Sigmoid colon (tissue), 7 donors: Measurements from ENCODE around the gene PGLYRP4. TPM values are rescaled to one million over a fixed set of nuclear protein-coding genes. Genes with fewer than 3 reads are reported as not detected.

Experiments used
- DNase-seq: peaks from one replicate; pipeline ENCODE4 v3.0.0-alpha.2; 2019
- H3K27ac ChIP-seq, 4 donors: fragments of 200-600 bp; sonication (generic); one replicate each; pipeline ENCODE4 v1.5.1; 2016 to 2019; ENCODE audit warnings: mild to moderate bottlenecking in 1 of 4
- H3K27me3 ChIP-seq, 3 donors: fragments of 200-600 bp; sonication (generic); one replicate each; pipeline ENCODE4 v1.5.1; 2019; ENCODE audit warnings: mild to moderate bottlenecking in 1 of 3
- H3K36me3 ChIP-seq, 4 donors: fragments of 200-600 bp; sonication (generic); one replicate each; pipeline ENCODE4 v1.5.1; 2016 to 2019
- H3K4me1 ChIP-seq, 4 donors: fragments of 200-600 bp; sonication (generic); one replicate each; pipeline ENCODE4 v1.5.1; 2017 to 2019
- H3K4me3 ChIP-seq, 4 donors: fragments of 200-600 bp; sonication (generic); one replicate each; pipeline ENCODE4 v1.5.1; 2017 to 2019; ENCODE audit warnings: mild to moderate bottlenecking in 2 of 4, moderate library complexity in 1 of 4
- H3K9me3 ChIP-seq, 4 donors: fragments of 200-600 bp in 3 of 4; sonication (generic) in 3 of 4; one replicate each; pipeline versions ENCODE4 v1.5.1 to v1.6.1; 2013 to 2019
- EP300 ChIP-seq, 4 donors: sonication (generic); formaldehyde crosslinking; IDR thresholded peaks; one replicate each; pipeline ENCODE4 v1.6.1; 2017; ENCODE audit warnings: antibody characterized with exemption in 4 of 4
- POLR2A ChIP-seq, 2 donors: fragments of 450-650 bp; IDR thresholded peaks; one replicate each; pipeline ENCODE4 v1.6.1; 2016; ENCODE audit warnings: antibody characterized with exemption in 2 of 2, mild to moderate bottlenecking in 2 of 2, moderate library complexity in 2 of 2
- POLR2AphosphoS5 ChIP-seq, 4 donors: sonication (generic); formaldehyde crosslinking; IDR thresholded peaks; one replicate each; pipeline ENCODE4 v1.6.1; 2017; ENCODE audit warnings: antibody characterized with exemption in 4 of 4
- WGBS, 2 donors: extraction: QIAGEN DNeasy Blood & Tissue Kit; methylation state at CpG; one replicate each; pipeline ENCODE4 v1.1.7; 2013; 5-methylcytosine and 5-hydroxymethylcytosine counted together
- intact Hi-C: fragments of 100-400 bp; cut with DNase I; formaldehyde crosslinking; loops from one replicate; pipeline ENCODE4 v1.15.1; 2023
- polyA plus RNA-seq, 3 donors: library from polyadenylated mRNA; stranded (reverse); fragments of 200-250 nt; gene quantifications; one replicate each; pipeline ENCODE4 v1.2.3, GENCODE V29; 2013
- total RNA-seq, 4 donors: library from RNA; depleted of rRNA; stranded (reverse); fragments of >200 nt; gene quantifications; one replicate each; pipeline ENCODE4 v1.1.0, GENCODE V29; 2016
- TF ChIP-seq, protein P1 (sequence below), 4 experiments: fragments of 450-650 bp in 3 of 4; fragments of 200-600 bp in 1 of 4; IDR thresholded peaks; one replicate each; pipeline ENCODE4 v1.5.1; 2016 to 2019; ENCODE audit warnings: antibody characterized with exemption in 4 of 4, mild to moderate bottlenecking in 3 of 4, moderate library complexity in 2 of 4
- donor health status: healthy with polysubstance abuse.
- donor health status: Bipolar disorder and iron deficiency.
- donor health status: healthy.

PGLYRP4 gene
- total and polyA plus RNA-seq, 7 donors = 1.1 TPM; not detected in 6

DNA sequence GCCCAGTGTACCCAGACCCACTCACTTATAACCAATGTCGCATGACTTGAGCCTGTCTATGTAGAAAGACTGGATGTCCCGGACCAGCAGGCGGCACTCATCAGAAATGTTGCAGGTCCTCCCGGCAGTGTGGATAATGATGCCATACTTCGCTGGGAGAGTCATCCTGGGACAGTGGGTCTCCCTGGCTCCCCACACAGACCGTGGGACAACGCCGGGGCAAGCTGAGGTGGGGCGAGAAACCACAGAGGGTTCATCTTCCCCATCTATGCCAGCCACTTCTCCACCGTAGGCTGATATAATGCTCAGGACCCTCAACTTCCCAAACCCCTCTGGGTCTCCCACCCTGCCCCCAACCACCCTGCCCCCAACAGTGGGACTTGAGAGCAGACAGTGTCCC lies 8.3 kb downstream of the PGLYRP4 start:
- 85 to 96% methylated on average over 10 of the region's 10 CpGs for WGBS, 2 donors
- no peaks in the 10 kb centered on the region for H3K9me3 ChIP-seq
- H3K36me3 ChIP-seq = no peaks in the 10 kb centered on the region
- intact Hi-C loops = no loop called here
- TF ChIP-seq EP300 (IDR thresholded peaks at IDR 0.05) (no peak), POLR2A (IDR thresholded peaks at IDR 0.05) (no peak), POLR2AphosphoS5 (IDR thresholded peaks at IDR 0.05) (no peak)
- TF ChIP-seq, protein P1, sequence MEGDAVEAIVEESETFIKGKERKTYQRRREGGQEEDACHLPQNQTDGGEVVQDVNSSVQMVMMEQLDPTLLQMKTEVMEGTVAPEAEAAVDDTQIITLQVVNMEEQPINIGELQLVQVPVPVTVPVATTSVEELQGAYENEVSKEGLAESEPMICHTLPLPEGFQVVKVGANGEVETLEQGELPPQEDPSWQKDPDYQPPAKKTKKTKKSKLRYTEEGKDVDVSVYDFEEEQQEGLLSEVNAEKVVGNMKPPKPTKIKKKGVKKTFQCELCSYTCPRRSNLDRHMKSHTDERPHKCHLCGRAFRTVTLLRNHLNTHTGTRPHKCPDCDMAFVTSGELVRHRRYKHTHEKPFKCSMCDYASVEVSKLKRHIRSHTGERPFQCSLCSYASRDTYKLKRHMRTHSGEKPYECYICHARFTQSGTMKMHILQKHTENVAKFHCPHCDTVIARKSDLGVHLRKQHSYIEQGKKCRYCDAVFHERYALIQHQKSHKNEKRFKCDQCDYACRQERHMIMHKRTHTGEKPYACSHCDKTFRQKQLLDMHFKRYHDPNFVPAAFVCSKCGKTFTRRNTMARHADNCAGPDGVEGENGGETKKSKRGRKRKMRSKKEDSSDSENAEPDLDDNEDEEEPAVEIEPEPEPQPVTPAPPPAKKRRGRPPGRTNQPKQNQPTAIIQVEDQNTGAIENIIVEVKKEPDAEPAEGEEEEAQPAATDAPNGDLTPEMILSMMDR (IDR thresholded peaks at IDR 0.05) = no peak
- H3K27ac ChIP-seq = no peak overlapping the region
- DNase-seq = no peak
- H3K4me1 ChIP-seq = no peaks in the 10 kb centered on the region
- no peak overlapping the region for H3K4me3 ChIP-seq
- H3K27me3 ChIP-seq = no peaks in the 10 kb centered on the region

DNA sequence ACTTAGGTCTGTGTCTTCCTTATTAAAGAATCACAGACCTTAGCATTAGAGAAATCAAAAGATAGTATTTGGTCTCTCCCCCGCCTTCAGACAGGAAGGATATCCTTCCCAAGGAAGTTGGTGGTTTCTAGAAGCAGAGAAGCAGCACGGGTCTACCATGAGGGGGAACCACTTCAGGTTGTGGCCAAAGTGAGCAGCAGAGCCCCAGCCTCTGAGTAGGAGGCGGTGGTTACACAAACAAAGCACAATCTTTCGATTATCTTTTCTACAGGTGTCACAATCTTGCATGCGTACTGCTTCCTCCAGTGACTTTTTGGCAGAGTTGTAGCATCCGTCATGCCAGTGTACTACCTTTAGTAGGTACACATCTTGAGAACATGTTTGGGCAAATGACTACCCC lies 8.8 kb downstream of the PGLYRP4 start:
- H3K27me3 ChIP-seq = no peaks in the 10 kb centered on the region
- H3K36me3 ChIP-seq = no peaks in the 10 kb centered on the region
- intact Hi-C loops = no loop called here
- no peak overlapping the region for H3K4me3 ChIP-seq
- 58 to 81% methylated on average over 6 of the region's 6 CpGs for WGBS, 2 donors
- no peaks in the 10 kb centered on the region for H3K4me1 ChIP-seq
- no peak for TF ChIP-seq POLR2AphosphoS5 (IDR thresholded peaks at IDR 0.05)
- TF ChIP-seq EP300 (IDR thresholded peaks at IDR 0.05) = no peak
- TF ChIP-seq, protein P1 (IDR thresholded peaks at IDR 0.05) = no peak
- TF ChIP-seq POLR2A (IDR thresholded peaks at IDR 0.05) = no peak
- H3K9me3 ChIP-seq = no peaks in the 10 kb centered on the region
- no peak for DNase-seq
- H3K27ac ChIP-seq = no peak overlapping the region

DNA sequence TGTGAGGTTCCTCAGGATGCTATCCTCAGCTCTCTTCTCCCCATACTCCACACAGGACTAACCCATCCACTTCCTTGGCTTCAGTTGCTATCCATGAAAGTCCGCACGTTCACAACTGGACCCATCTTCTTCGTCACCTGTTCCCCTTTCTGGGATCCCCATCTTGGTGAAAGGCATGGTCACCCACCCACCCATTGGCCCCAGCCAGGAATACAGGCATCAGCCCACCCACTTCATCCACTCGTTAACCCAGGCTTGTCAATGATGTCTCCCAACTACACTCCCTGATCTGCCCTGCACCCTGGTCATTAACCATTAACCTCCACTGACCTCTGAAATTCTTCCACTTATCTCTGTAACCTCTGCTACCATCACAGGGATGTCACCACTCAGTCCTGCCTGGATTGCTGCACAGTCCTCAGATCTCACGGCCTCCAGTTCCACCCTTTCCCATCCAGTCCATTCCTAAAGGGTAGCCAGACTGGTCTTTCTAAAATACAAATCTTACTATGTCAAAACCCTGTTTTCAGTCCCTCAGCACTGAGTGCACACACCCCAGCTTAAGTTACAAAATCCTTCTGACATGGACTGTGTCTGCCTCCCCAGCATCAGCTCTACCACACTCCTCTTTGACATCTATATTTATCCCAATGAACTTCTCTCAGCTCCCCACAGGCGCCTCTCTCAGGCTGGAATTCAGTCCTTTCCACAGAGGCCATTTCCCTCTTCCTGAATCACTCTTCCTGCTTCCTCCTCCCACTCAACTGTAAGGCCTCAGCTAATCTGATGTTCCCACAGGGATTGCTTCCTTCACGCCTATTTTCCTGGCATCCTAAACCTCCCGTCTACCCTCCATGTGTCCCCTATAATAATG lies 10.4 kb downstream of the PGLYRP4 start:
- 82 to 84% methylated on average over 8 of the region's 8 CpGs for WGBS, 2 donors

DNA sequence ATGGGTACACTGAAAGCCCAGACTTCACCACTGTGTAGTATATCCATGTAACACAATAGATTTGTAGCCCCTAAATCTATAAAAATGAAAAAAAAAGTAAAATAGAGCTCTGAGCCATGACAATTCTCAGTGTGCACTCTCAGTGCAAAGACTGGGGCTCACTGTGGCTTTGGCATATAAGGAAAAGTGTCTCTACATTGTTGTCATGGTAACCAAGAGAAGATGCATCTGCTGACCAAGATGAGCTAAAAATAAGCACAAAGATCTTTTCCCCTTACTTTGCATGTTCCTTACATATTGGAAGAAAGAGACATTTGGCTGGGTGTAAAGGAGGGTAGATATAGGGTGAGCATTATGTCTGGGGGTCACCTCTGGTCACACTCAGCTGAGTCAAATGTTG lies 12.0 kb downstream of the PGLYRP4 start:
- TF ChIP-seq EP300 (IDR thresholded peaks at IDR 0.05) (no peak), POLR2AphosphoS5 (IDR thresholded peaks at IDR 0.05) (no peak), POLR2A (IDR thresholded peaks at IDR 0.05) (no peak)
- TF ChIP-seq, protein P1 (IDR thresholded peaks at IDR 0.05) = no peak
- no peak overlapping the region for H3K4me3 ChIP-seq
- no peaks in the 10 kb centered on the region for H3K36me3 ChIP-seq
- DNase-seq = no peak
- intact Hi-C loops = no loop called here
- H3K4me1 ChIP-seq = no peaks in the 10 kb centered on the region
- peaks cover 0 to 4% (median 0%) of the 10 kb centered on the region in 4 donors for H3K9me3 ChIP-seq
- H3K27ac ChIP-seq = no peak overlapping the region
- H3K27me3 ChIP-seq = no peaks in the 10 kb centered on the region

More for the DNA sequence above, 10.4 kb downstream of the PGLYRP4 start:
- no peak for TF ChIP-seq POLR2AphosphoS5 (IDR thresholded peaks at IDR 0.05)
- Histone ChIP-seq H3K4me1 (no peaks in the 10 kb centered on the region), H3K4me3 (no peak overlapping the region), H3K27ac (no peak overlapping the region), H3K36me3 (no peaks in the 10 kb centered on the region), H3K9me3 (no peaks in the 10 kb centered on the region), H3K27me3 (no peaks in the 10 kb centered on the region)
- intact Hi-C loops = no loop called here
- no peak for DNase-seq

DNA sequence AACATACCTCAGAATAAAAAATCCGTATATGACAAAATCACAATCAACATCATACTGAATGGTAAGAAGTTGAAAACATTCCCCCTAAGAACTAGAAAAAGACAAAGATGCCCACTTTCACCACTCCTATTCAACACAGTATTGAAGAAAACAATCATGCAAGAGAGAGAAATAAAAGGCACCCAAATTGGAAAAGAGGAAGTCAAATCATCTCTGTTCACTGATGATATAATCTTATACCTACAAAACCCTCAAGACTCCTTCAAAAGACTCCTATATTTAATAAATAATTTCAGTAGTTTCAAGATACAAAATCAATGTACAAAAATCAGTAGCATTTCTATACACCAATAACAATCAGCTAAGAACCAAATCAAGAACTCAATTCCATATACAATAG lies 14.7 kb downstream of the PGLYRP4 start:
- DNase-seq = no peak
- 86 to 95% methylated on average over 1 of the region's 1 CpG for WGBS, 2 donors
- H3K36me3 ChIP-seq = no peaks in the 10 kb centered on the region
- H3K27ac ChIP-seq = no peak overlapping the region
- H3K9me3 ChIP-seq = peaks cover 0 to 6% (median 0%) of the 10 kb centered on the region in 4 donors
- intact Hi-C loops = no loop called here
- TF ChIP-seq POLR2AphosphoS5 (IDR thresholded peaks at IDR 0.05) = no peak
- no peak for TF ChIP-seq POLR2A (IDR thresholded peaks at IDR 0.05)
- TF ChIP-seq, protein P1 (IDR thresholded peaks at IDR 0.05) = no peak
- TF ChIP-seq EP300 (IDR thresholded peaks at IDR 0.05) = no peak
- no peaks in the 10 kb centered on the region for H3K27me3 ChIP-seq
- H3K4me3 ChIP-seq = no peak overlapping the region
- no peaks in the 10 kb centered on the region for H3K4me1 ChIP-seq
